HEK293 (cell line): ENCODE results near the gene MT1F.

ENCODE experiments used
- BCL11B ChIP-seq: fragments of 450-650 bp; formaldehyde crosslinking; IDR thresholded peaks from 2 replicates; pipeline ENCODE4 v1.5.1; 2016; ENCODE audit warnings: low read depth, missing biosample characterization, missing genetic modification characterization
- KLF7 ChIP-seq: fragments of 450-650 bp; formaldehyde crosslinking; IDR thresholded peaks from 2 replicates; pipeline ENCODE4 v1.5.1; 2016; ENCODE audit warnings: missing biosample characterization, missing genetic modification characterization, borderline replicate concordance
- KLF9 ChIP-seq: fragments of 450-650 bp; formaldehyde crosslinking; IDR thresholded peaks from 2 replicates; pipeline ENCODE4 v1.5.1; 2016; ENCODE audit warnings: missing biosample characterization, missing genetic modification characterization, low read depth
- MEIS1 ChIP-seq: sonication (generic); formaldehyde crosslinking; IDR thresholded peaks from 2 replicates; pipeline ENCODE4 v1.8.1; 2022; ENCODE audit warnings: missing genetic modification reagents, mild to moderate bottlenecking, borderline replicate concordance
- MZF1 ChIP-seq: fragments of 450-650 bp; formaldehyde crosslinking; IDR thresholded peaks from 2 replicates; pipeline ENCODE4 v1.5.1; 2017; ENCODE audit warnings: missing biosample characterization, missing genetic modification characterization, borderline replicate concordance
- SETDB1 ChIP-seq: IDR thresholded peaks from one replicate; pipeline ENCODE4 v1.6.1; 2017; ENCODE audit warnings: mild to moderate bottlenecking, low read length, moderate library complexity, mixed read lengths; ENCODE audit not compliant: insufficient read length
- SP7 ChIP-seq: fragments of 450-650 bp; formaldehyde crosslinking; IDR thresholded peaks from 2 replicates; pipeline ENCODE4 v1.5.1; 2016; ENCODE audit warnings: missing biosample characterization, missing genetic modification characterization
- TCF7L2 ChIP-seq: IDR thresholded peaks from 2 replicates; pipeline ENCODE4 v1.6.1; 2011; ENCODE audit warnings: low read depth, mild to moderate bottlenecking, inconsistent platforms, low read length, moderate library complexity, borderline replicate concordance
- TRIM28 ChIP-seq: IDR thresholded peaks from 2 replicates; pipeline ENCODE4 v1.6.1; 2011; ENCODE audit warnings: low read length, control low read depth, borderline replicate concordance
- ZBTB21 ChIP-seq: fragments of 450-650 bp; formaldehyde crosslinking; IDR thresholded peaks from 2 replicates; pipeline ENCODE4 v1.5.1; 2017; ENCODE audit warnings: missing biosample characterization, missing genetic modification characterization
- ZFHX2 ChIP-seq: fragments of 450-650 bp; formaldehyde crosslinking; conservative IDR thresholded peaks from 2 replicates; pipeline ENCODE4 v1.5.1; 2016; ENCODE audit warnings: missing biosample characterization, missing genetic modification characterization
- ZFP69B ChIP-seq: fragments of 450-650 bp; formaldehyde crosslinking; IDR thresholded peaks from 2 replicates; pipeline ENCODE4 v1.5.1; 2016; ENCODE audit warnings: missing biosample characterization, missing genetic modification characterization
- ZIC2 ChIP-seq: fragments of 450-650 bp; formaldehyde crosslinking; IDR thresholded peaks from 2 replicates; pipeline ENCODE4 v1.5.1; 2016; ENCODE audit warnings: missing biosample characterization, missing genetic modification characterization
- ZNF2 ChIP-seq: fragments of 450-650 bp; formaldehyde crosslinking; IDR thresholded peaks from 2 replicates; pipeline ENCODE4 v1.5.1; 2016; ENCODE audit warnings: missing biosample characterization, missing genetic modification characterization
- ZNF248 ChIP-seq: fragments of 450-650 bp; formaldehyde crosslinking; IDR thresholded peaks from 2 replicates; pipeline ENCODE4 v1.5.1; 2017; ENCODE audit warnings: missing biosample characterization, missing genetic modification characterization
- ZNF26 ChIP-seq: fragments of 450-650 bp; formaldehyde crosslinking; IDR thresholded peaks from 2 replicates; pipeline ENCODE4 v1.5.1; 2016; ENCODE audit warnings: missing biosample characterization, missing genetic modification characterization
- ZNF280D ChIP-seq: fragments of 450-650 bp; formaldehyde crosslinking; IDR thresholded peaks from 2 replicates; pipeline ENCODE4 v1.5.1; 2016; ENCODE audit warnings: missing biosample characterization, missing genetic modification characterization
- ZNF311 ChIP-seq: fragments of 450-650 bp; formaldehyde crosslinking; IDR thresholded peaks from 2 replicates; pipeline ENCODE4 v1.5.1; 2017; ENCODE audit warnings: missing biosample characterization, missing genetic modification characterization, borderline replicate concordance
- ZNF394 ChIP-seq: fragments of 450-650 bp; formaldehyde crosslinking; IDR thresholded peaks from 2 replicates; pipeline ENCODE4 v1.5.1; 2016; ENCODE audit warnings: missing biosample characterization, missing genetic modification characterization, mild to moderate bottlenecking, moderate library complexity, borderline replicate concordance
- ZNF404 ChIP-seq: fragments of 450-650 bp; formaldehyde crosslinking; IDR thresholded peaks from 2 replicates; pipeline ENCODE4 v1.5.1; 2017; ENCODE audit warnings: missing biosample characterization, missing genetic modification characterization
- ZNF416 ChIP-seq: fragments of 450-650 bp; formaldehyde crosslinking; IDR thresholded peaks from 2 replicates; pipeline ENCODE4 v1.5.1; 2016; ENCODE audit warnings: missing biosample characterization, missing genetic modification characterization
- ZNF423 ChIP-seq: fragments of 450-650 bp; formaldehyde crosslinking; IDR thresholded peaks from 2 replicates; pipeline ENCODE4 v1.5.1; 2016; ENCODE audit warnings: missing biosample characterization, missing genetic modification characterization
- ZNF513 ChIP-seq: fragments of 450-650 bp; IDR thresholded peaks from 2 replicates; pipeline ENCODE4 v1.5.1; 2018; ENCODE audit warnings: missing biosample characterization, missing genetic modification characterization
- ZNF610 ChIP-seq: fragments of 450-650 bp; formaldehyde crosslinking; IDR thresholded peaks from 2 replicates; pipeline ENCODE4 v1.5.1; 2016; ENCODE audit warnings: missing biosample characterization, missing genetic modification characterization, borderline replicate concordance
- ZNF747 ChIP-seq: fragments of 450-650 bp; formaldehyde crosslinking; IDR thresholded peaks from 2 replicates; pipeline ENCODE4 v1.5.1; 2016; ENCODE audit warnings: missing biosample characterization, missing genetic modification characterization
- ZNF792 ChIP-seq: fragments of 450-650 bp; formaldehyde crosslinking; IDR thresholded peaks from 2 replicates; pipeline ENCODE4 v1.5.1; 2016; ENCODE audit warnings: missing biosample characterization, missing genetic modification characterization
- TF ChIP-seq, protein P1 (sequence below): fragments of 450-650 bp; formaldehyde crosslinking; conservative IDR thresholded peaks from 2 replicates; pipeline ENCODE4 v1.5.1; 2016; ENCODE audit warnings: low read depth, missing biosample characterization, missing genetic modification characterization
- TF ChIP-seq, protein P2 (sequence below): fragments of 450-650 bp; formaldehyde crosslinking; IDR thresholded peaks from 2 replicates; pipeline ENCODE4 v1.5.1; 2016; ENCODE audit warnings: missing biosample characterization, missing genetic modification characterization

MT1F gene

DNA sequence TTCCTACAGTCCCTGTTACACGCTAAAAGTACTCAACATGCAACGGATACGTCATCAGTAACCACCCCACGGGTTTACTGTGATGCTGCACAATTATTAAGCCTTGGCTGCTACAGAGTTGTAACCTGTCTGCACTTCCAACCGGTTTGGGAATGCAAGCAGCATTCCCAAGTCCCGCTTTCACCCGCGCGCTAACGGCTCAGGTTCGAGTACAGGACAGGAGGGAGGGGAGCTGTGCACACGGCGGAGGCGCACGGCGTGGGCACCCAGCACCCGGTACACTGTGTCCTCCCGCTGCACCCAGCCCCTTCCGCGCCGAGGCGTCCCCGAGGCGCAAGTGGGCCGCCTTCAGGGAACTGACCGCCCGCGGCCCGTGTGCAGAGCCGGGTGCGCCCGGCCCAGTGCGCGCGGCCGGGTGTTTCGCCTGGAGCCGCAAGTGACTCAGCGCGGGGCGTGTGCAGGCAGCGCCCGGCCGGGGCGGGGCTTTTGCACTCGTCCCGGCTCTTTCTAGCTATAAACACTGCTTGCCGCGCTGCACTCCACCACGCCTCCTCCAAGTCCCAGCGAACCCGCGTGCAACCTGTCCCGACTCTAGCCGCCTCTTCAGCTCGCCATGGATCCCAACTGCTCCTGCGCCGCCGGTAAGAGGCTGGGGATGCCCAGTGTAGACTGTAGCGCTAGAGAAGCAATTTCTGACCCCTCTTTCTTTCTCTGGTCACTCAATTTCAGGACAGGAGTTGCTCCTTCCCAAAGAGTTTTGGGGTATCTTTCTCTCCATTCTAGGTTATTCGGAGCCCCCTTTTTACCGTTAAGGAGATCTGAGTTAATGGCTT lies 49.5 kb upstream of the MT1F start, which contains the start of gene MT2A (continued):
- TF ChIP-seq, protein P1, sequence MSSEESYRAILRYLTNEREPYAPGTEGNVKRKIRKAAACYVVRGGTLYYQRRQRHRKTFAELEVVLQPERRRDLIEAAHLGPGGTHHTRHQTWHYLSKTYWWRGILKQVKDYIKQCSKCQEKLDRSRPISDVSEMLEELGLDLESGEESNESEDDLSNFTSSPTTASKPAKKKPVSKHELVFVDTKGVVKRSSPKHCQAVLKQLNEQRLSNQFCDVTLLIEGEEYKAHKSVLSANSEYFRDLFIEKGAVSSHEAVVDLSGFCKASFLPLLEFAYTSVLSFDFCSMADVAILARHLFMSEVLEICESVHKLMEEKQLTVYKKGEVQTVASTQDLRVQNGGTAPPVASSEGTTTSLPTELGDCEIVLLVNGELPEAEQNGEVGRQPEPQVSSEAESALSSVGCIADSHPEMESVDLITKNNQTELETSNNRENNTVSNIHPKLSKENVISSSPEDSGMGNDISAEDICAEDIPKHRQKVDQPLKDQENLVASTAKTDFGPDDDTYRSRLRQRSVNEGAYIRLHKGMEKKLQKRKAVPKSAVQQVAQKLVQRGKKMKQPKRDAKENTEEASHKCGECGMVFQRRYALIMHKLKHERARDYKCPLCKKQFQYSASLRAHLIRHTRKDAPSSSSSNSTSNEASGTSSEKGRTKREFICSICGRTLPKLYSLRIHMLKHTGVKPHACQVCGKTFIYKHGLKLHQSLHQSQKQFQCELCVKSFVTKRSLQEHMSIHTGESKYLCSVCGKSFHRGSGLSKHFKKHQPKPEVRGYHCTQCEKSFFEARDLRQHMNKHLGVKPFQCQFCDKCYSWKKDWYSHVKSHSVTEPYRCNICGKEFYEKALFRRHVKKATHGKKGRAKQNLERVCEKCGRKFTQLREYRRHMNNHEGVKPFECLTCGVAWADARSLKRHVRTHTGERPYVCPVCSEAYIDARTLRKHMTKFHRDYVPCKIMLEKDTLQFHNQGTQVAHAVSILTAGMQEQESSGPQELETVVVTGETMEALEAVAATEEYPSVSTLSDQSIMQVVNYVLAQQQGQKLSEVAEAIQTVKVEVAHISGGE (tag by site-specific recombination): peak; percentile 37; the same call in 1 of the 2 replicates
- 0 out of 2 replicates have a peak, but pooled peaks have one; percentile 14 for TF ChIP-seq ZNF792 (tag by site-specific recombination)
- no peak for TF ChIP-seq ZNF404 (tag by site-specific recombination)
- TF ChIP-seq MZF1: no peak
- no peak for TF ChIP-seq ZNF610
- TF ChIP-seq ZIC2 (tag by site-specific recombination): no peak
- peak; percentile 81 for TF ChIP-seq ZFHX2 (tag by site-specific recombination)
- TF ChIP-seq ZFP69B (tag by site-specific recombination): no peak
- TF ChIP-seq TCF7L2: no peak
- TF ChIP-seq SP7: peak; percentile 52
- no peak for TF ChIP-seq MEIS1 (CRISPR knock-in tag)
- no peak; the same call in 1 of the 2 replicates for TF ChIP-seq KLF7
- TF ChIP-seq KLF9 (tag by site-specific recombination): peak; percentile 87
- TF ChIP-seq ZNF26: no peak
- TF ChIP-seq ZNF311 (tag by site-specific recombination): no peak
- TF ChIP-seq, protein P2, sequence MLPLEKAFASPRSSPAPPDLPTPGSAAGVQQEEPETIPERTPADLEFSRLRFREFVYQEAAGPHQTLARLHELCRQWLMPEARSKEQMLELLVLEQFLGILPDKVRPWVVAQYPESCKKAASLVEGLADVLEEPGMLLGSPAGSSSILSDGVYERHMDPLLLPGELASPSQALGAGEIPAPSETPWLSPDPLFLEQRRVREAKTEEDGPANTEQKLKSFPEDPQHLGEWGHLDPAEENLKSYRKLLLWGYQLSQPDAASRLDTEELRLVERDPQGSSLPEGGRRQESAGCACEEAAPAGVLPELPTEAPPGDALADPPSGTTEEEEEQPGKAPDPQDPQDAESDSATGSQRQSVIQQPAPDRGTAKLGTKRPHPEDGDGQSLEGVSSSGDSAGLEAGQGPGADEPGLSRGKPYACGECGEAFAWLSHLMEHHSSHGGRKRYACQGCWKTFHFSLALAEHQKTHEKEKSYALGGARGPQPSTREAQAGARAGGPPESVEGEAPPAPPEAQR (tag by site-specific recombination): no peak
- TF ChIP-seq TRIM28: peak; percentile 51; the same call in 1 of the 2 replicates
- no peak for TF ChIP-seq ZNF248
- no peak for TF ChIP-seq SETDB1
- no peak for TF ChIP-seq BCL11B (tag by site-specific recombination)
- TF ChIP-seq ZNF423 (tag by site-specific recombination): peak; percentile 51; the same call in 1 of the 2 replicates
- TF ChIP-seq ZNF747 (tag by site-specific recombination): no peak
- TF ChIP-seq ZBTB21: no peak
- TF ChIP-seq ZNF416 (tag by site-specific recombination): no peak
- no peak for TF ChIP-seq ZNF513 (tag by site-specific recombination)
- TF ChIP-seq ZNF394 (tag by site-specific recombination): no peak
- peak; percentile 36; the same call in 1 of the 2 replicates for TF ChIP-seq ZNF2 (tag by site-specific recombination)
- TF ChIP-seq ZNF280D: no peak
